Measurements from ENCODE around the gene HES2.
"Not testable (repeated sequence)": the region's sequence is repeated elsewhere in the genome, so short reads cannot be mapped to it uniquely, and the experiment has no call there.

The HES2 gene

DNA sequence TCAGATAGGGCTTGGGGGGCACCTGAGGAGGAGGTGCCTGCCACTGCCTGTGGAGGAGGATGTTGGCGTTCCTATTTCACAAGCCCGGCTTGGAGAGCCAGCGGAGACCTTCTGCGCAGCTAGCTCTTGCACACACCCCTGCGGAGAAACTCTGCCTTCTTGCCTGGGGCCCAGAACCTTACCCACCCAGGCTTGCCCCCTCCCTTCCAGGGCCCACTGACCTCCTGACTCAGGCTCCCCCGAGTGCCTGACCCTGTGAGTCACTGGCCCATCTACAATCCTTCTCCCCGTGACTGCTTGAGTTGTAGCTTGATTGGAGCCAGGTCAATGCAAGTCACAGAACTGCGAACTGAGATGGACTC lies 3.4 kb downstream of the HES2 start:
- DNase-seq, result no peak

GRCh38 chr1:6414881-6415626 lies 4.7 kb downstream of the HES2 start:
- DNase-seq, result no peak

- peak; percentile 76 for DNase-seq
Measured at GRCh38 chr1:6414443-6414844, 5.3 kb downstream of the HES2 start.

GRCh38 chr1:6412896-6413295 lies 6.8 kb downstream of the HES2 start:
- DNase-seq, result peak; percentile 55

GRCh38 chr1:6410248-6410893 lies 9.3 kb downstream of the HES2 start:
- DNase-seq, result no peak

DNA sequence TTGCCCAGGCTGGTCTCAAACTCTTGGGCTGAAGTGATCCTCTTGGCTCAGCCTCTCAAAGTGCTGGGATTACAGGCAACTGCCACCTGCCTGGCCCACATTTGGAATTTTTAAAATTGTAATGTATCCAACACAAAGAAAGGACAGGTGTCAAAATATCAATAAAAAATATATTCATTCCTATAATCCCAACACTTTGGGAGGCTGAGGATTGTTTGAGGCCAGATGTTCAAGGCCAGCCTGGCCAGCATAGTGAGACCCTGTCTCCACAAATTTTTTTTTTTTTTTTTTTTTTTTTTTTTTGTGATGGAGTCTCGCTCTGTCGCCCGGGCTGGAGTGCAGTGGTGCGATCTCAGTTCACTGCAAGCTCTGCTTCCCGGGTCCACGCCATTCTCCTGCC lies 10.0 kb downstream of the HES2 start:
- DNase-seq, result no peak

DNA sequence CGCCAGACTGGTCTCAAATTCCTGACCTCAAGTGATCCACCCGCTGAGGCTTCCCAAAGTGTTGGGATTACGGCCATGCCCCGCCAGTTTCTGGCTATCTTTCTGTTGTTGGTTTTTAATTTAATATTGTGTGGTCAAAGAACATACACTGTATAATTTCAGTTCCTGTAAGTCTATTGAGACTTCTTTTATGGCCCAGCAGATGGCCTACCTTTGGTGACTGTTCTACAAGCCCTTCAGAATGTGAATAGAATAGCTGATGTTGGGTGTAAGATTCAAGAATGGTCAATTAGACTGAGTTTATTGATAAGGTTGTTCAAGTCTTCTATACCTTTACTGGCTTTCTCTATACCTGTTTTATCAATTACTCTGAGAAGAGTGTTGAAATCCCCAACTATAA lies 10.7 kb downstream of the HES2 start:
- DNase-seq, result no peak

DNA sequence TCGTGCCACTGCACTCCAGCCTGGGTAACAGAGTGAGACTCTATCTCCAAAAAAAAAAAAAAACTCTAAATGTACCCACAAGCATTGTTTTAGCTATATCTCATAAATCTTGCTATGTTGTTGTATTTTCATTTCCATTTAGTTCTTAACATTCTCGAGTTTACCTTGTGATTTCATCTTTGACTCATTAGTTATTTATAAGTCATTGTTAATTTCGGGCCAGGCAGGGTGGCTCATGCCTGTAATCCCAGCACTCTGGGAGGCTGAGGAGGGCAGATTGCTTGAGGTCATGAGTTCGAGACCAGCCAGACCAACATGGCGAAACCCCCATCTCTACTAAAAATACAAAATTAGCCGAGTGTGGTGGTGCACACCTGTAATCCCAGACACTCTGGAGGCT lies 11.7 kb downstream of the HES2 start:
- no peak for DNase-seq

GRCh38 chr1:6401673-6402072 lies 18.0 kb downstream of the HES2 start:
- DNase-seq, result no peak

DNA sequence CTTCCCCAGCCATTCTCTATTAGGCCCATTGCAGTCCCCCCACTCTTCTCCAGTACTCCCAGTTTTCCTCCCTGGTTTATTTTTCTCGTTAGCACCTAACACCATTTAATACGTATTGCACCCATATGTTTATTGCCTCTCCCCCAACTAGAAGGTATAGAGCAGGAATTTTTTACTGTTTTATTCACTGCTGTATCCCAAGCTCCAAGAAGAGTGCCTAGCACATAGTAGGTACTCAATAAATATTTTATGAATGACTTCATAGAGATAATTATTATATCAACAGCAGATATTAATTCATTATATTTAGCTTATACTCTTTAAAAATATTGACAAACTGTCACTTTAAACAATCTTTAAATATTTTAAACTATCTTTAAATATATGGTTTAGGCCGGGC lies 20.4 kb downstream of the HES2 start:
- DNase-seq, result no peak

GRCh38 chr1:6397844-6398441 lies 21.8 kb downstream of the HES2 start:
- no peak for DNase-seq

DNA sequence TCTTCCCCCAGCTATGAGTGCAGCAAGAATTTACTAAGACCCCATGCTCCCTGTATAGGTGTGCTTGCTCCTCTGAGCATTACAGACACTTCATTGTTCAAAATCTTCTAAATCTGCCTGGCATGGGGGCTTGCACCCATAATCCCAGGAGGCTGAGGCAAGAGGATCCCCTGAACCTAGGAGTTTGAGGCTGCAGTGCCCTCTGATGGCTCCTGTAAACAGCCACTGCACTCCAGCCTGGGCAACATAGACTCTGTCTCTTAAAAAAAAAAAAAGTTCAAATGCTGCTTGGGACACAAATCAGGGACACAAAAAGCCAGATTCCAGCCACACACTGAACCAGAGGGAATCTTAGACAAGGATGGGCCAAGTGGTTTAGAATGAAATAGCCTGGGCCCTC lies 22.7 kb downstream of the HES2 start:
- no peak for DNase-seq

DNA sequence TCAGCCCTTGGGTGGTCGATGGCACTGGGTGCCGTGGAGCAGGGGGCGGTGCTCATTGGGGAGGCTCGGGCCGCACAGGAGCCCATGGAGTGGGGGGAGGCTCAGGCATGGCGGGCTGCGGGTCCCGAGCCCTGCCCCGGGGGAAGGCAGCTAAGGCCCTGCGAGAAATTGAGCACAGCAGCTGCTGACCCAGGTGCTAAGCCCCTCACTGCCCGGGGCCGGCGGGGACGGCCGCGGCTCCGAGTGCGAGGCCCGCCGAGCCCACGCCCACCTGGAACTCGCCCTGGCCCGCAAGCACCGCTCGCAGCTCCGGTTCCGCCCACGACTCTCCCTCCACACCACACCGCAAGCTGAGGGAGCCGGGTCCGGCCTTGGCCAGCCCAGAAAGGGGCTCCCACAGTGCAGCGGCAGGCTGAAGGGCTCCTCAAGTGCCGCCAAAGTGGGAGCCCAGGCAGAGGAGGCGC lies 23.9 kb downstream of the HES2 start:
- not testable (repeated sequence) for DNase-seq

GRCh38 chr1:6395130-6395529 lies 24.6 kb downstream of the HES2 start:
- DNase-seq, result not testable (repeated sequence)

DNA sequence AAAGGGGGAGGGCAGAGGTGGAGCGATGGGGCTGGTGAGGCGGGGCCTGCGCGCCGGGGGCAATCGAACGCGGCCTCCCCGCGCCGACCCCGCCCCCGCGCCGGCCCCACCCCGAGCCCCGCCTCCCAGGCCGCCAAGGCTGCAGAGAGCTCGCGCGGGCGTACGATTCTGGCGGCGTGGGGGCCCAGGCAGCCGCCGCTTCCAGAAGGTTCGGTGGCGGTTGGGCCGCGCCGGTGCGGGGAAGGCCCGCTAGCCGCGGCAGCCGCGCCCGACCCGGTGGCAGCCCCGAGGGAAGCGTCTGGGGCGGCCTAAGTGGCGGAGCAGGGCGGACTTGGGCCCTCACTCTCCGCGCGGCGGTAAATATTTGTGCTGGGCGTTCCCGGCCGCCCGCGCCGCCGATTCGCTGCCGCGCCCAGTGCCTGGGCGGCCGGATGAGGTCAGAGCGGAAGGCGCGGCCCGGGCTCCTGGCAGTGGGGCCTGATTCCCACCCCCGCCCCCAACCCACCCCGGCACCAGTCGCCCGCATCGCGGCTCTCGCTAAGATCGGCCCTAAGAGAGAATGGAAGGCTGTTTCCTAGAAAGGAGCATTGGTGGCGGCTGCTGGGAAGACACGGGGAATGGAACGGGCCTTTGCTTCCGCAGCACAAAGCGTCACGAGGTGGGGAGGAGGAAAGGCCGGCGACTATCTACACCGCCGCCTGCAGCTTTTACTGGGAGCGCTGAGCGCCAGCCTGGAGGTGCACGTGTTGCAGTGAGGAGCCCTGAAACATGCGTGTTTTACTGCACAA lies 26.1 kb downstream of the HES2 start, which contains the start of gene ACOT7:
Gene ACOT7 (minus strand): TSS at position 368 of the 788 bp plus-strand sequence. CDS start 368 bp downstream, outside the sequence.
- peak; percentile 79 for DNase-seq

DNA sequence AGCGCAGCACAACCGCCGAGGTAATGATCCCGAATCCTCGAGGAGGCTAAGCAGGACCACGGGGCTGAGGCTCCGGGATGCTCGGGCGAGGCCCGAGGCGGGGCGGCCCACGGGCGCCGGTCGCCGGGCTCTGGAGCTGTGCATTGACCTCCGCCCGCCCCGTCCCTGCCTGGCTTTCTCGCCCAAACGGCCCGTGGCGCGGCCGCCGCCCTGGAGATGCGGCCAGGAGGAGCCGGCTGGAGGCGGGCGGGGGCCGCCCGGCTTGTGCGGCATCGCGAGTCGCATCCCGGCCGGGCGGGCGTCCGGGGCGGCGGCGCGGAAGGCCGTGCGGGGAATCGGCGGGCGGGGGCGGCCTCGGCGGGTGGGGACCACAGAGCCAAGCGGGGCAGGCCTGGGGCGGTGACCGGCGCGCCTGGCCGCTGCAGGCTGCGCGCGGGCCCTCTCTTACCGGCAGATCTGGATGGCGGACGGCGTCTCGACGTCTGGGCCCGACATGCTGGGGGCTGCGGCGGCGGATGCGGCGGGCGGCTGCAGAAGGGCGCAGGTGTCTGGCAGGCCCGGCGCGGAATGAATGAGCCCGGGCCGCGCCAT lies 26.8 kb downstream of the HES2 start:
- DNase-seq, result peak; percentile 25

GRCh38 chr1:6391951-6392808 lies 27.5 kb downstream of the HES2 start:
- peak; percentile 16 for DNase-seq

GRCh38 chr1:6389971-6390370 lies 29.7 kb downstream of the HES2 start:
- no peak for DNase-seq

DNA sequence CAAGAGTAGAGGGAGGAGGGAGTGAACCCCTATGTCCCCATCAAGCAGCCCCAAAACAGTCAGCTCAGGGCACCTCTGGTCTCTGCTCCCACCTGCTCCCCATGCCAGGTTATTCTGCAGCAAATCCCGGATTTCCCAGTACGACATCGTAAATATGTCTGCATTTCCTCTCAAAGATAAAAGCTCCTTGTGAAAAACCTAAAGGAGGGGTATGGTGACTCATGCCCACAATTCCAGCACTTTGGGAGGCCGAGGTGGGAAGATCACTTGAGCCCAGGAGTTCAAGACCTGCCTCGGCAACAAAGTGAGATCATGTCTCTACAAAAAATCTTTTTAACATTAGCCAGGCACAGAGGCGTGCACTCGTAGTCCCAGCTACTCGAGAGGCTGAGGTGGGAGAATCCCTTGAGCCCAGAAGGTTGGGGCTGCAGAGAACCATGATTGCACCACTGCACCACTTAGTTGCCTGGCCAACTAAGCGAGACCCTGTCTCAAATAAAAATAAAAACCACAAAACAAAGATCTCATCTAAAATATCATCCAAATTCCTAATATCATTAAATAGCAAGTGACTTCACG lies 33.3 kb downstream of the HES2 start:
- DNase-seq, result no peak

DNA sequence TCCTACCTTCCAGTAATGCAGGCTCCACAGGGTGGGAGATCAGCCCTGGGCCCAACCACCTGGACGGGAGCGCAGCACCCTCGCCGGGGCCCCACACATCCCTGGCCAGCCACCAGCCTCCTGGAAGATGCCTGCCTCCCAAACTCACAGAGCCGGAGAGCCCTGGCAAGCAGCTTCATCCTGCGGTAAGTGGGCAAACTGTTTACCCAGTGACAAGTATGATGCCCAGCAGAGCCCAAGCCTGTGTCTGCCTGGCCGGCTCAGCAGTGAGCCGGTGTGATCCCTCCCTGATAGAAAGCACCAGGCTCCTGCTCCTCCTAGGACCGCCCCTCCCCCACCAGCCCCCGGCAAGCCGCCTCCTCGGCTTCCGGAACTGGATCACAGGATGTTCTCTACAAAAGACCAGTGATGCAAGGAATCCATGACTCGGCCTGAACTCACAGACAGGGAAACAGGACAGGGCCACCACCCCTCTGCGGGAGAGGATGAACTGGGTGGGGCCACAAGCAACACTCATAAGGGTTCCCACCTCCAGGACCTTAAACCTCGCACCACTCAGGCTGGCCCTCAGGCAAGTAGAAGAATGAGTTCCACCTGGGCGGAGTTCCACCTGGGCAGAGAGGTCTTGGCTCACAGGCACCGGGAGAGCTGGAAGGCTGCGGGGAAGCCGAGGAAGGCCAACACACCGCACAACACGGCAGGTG lies 34.1 kb downstream of the HES2 start:
- DNase-seq, result no peak

GRCh38 chr1:6384962-6385361 lies 34.8 kb downstream of the HES2 start:
- DNase-seq, result no peak

Data from NCI-H146 (cell line).